Inferior parietal cortex (tissue), 1 donor: ENCODE results near the gene PCDH17.

Experiments
- DNase-seq: peaks from one replicate; pipeline ENCODE4 v3.0.0-alpha.2; 2016; ENCODE audit errors: extremely low spot score

Gene PCDH17

GRCh38 chr13:57631596-57632275 is at the start of gene PCDH17:
Gene PCDH17 (plus strand): TSS chr13:57631744. CDS start chr13:57632547, 803 bp downstream.
- peak; percentile 77 for DNase-seq

- DNase-seq = no peak
These were observed 49.5 kb upstream of the PCDH17 start for GRCh38 chr13:57582032-57582431.

GRCh38 chr13:57583529-57583928 is 48.0 kb upstream of the PCDH17 start:
- DNase-seq = no peak

GRCh38 chr13:57588639-57589038 is 42.9 kb upstream of the PCDH17 start:
- DNase-seq = no peak

- DNase-seq = no peak
These were observed 35.8 kb upstream of the PCDH17 start for GRCh38 chr13:57595775-57596174.

GRCh38 chr13:57601536-57601935 is 30.0 kb upstream of the PCDH17 start:
- DNase-seq = no peak

GRCh38 chr13:57604442-57604841 is 27.1 kb upstream of the PCDH17 start:
- DNase-seq = no peak

- no peak for DNase-seq
These were observed 19.6 kb upstream of the PCDH17 start for GRCh38 chr13:57611969-57612368.

- no peak for DNase-seq
These were observed 19.0 kb upstream of the PCDH17 start for GRCh38 chr13:57612568-57612967.

- peak; percentile 88 for DNase-seq
These were observed 6.7 kb upstream of the PCDH17 start for GRCh38 chr13:57624565-57625435.

GRCh38 chr13:57627663-57628062 is 3.9 kb upstream of the PCDH17 start:
- peak; percentile 74 for DNase-seq

GRCh38 chr13:57629391-57629804 is 2.1 kb upstream of the PCDH17 start:
- no peak for DNase-seq

- DNase-seq = peak; percentile 98
These were observed 1.7 kb upstream of the PCDH17 start for GRCh38 chr13:57629821-57630235.

GRCh38 chr13:57630661-57631595 is 616 bp upstream of the PCDH17 start:
- DNase-seq = peak; percentile 73

- DNase-seq = peak; percentile 52
These were observed 964 bp downstream of the PCDH17 start for GRCh38 chr13:57632276-57633140.

GRCh38 chr13:57633141-57633949 is 1.8 kb downstream of the PCDH17 start:
- DNase-seq = peak; percentile 74

- peak; percentile 31 for DNase-seq
These were observed 2.6 kb downstream of the PCDH17 start for GRCh38 chr13:57633950-57634838.

GRCh38 chr13:57634839-57635165 is 3.3 kb downstream of the PCDH17 start:
- DNase-seq = peak; percentile 40

GRCh38 chr13:57635541-57636085 is 4.1 kb downstream of the PCDH17 start:
- peak; percentile 63 for DNase-seq
